Stomach (tissue), 4 donors: ENCODE results near the gene RPL39L.
"Not testable (repeated sequence)": the region's sequence is repeated elsewhere in the genome, so short reads cannot be mapped to it uniquely, and the experiment has no call there.

Source experiments
- POLR2A ChIP-seq, 4 donors: fragments of 450-650 bp; IDR thresholded peaks; one replicate each; pipeline ENCODE4 v1.6.1; 2016; ENCODE audit warnings: antibody characterized with exemption in 4 of 4, control low read depth in 2 of 4, mild to moderate bottlenecking in 1 of 4, moderate library complexity in 1 of 4
- TF ChIP-seq, protein P1 (sequence below), 7 experiments: fragments of 450-650 bp in 4 of 7; fragments of 200-600 bp in 3 of 7; sonication (generic) in 3 of 7; IDR thresholded peaks; one replicate each; pipeline ENCODE4 v1.5.1; 2016 to 2019; ENCODE audit warnings: antibody characterized with exemption in 7 of 7, control low read depth in 2 of 7, mild to moderate bottlenecking in 1 of 7

DNA sequence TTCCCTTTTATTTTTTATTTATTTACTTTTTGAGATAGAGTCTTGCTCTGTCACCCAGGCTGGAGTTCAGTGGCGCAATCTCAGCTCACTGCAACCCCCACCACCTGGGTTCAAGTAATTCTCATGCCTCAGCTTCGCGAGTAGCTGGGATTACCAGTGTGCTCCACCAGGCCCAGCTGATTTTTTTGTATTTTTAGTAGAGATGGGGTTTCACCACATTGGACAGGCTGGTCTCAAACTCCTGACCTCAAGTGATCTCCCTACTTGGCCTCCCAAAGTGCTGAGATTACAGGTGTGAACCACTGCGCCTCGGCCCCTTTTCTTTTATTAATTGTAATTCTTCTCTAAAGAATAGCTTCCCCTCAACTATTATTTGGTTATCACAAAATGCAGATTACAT lies 31.6 kb upstream of the RPL39L start:
- TF ChIP-seq, protein P1, sequence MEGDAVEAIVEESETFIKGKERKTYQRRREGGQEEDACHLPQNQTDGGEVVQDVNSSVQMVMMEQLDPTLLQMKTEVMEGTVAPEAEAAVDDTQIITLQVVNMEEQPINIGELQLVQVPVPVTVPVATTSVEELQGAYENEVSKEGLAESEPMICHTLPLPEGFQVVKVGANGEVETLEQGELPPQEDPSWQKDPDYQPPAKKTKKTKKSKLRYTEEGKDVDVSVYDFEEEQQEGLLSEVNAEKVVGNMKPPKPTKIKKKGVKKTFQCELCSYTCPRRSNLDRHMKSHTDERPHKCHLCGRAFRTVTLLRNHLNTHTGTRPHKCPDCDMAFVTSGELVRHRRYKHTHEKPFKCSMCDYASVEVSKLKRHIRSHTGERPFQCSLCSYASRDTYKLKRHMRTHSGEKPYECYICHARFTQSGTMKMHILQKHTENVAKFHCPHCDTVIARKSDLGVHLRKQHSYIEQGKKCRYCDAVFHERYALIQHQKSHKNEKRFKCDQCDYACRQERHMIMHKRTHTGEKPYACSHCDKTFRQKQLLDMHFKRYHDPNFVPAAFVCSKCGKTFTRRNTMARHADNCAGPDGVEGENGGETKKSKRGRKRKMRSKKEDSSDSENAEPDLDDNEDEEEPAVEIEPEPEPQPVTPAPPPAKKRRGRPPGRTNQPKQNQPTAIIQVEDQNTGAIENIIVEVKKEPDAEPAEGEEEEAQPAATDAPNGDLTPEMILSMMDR (IDR thresholded peaks at IDR 0.05) = not testable (repeated sequence)
- TF ChIP-seq POLR2A (IDR thresholded peaks at IDR 0.05) = not testable (repeated sequence)
